H1 (cell line): Measurements from ENCODE around the gene S100A8. TPM values are rescaled to one million over a fixed set of nuclear protein-coding genes. Genes with fewer than 3 reads are reported as not detected.

ENCODE experiments used
- BCL11A ChIP-seq, 2 experiments: IDR thresholded peaks; one replicate each; pipeline ENCODE4 v1.6.1; 2011; ENCODE audit warnings: low read depth in 2 of 2, low read length in 2 of 2, mild to moderate bottlenecking in 2 of 2
- CBX8 ChIP-seq: fragments of 300-800, 300-1000 bp; sonication (generic); IDR thresholded peaks from 2 replicates; pipeline ENCODE4 v1.7.1; 2016; ENCODE audit warnings: low read depth, low read length, borderline replicate concordance
- CHD2 ChIP-seq: IDR thresholded peaks from 2 replicates; pipeline ENCODE4 v1.6.1; 2012; ENCODE audit warnings: low read length, improper control_type of control experiment
- CREB1 ChIP-seq: IDR thresholded peaks from 2 replicates; pipeline ENCODE4 v1.6.1; 2012; ENCODE audit warnings: inconsistent platforms
- CTBP2 ChIP-seq: IDR thresholded peaks from 2 replicates; pipeline ENCODE4 v1.7.0; 2011; ENCODE audit warnings: borderline replicate concordance, mild to moderate bottlenecking, moderate library complexity, mixed read lengths, low read length; ENCODE audit not compliant: insufficient read depth, insufficient read length
- FOSL1 ChIP-seq: IDR thresholded peaks from 2 replicates; pipeline ENCODE4 v1.6.1; 2011; ENCODE audit warnings: mild to moderate bottlenecking, low read depth, low read length, moderate library complexity; ENCODE audit not compliant: insufficient read depth
- HDAC2 ChIP-seq, 2 experiments: fragments of 300-600 bp in 1 of 2; sonication (generic) in 1 of 2; IDR thresholded peaks; 2 replicates each; pipeline ENCODE4 v1.6.1; 2011 to 2012; ENCODE audit warnings: low read depth in 2 of 2, low read length in 2 of 2, mild to moderate bottlenecking in 2 of 2, moderate library complexity in 2 of 2, borderline replicate concordance in 1 of 2, inconsistent platforms in 1 of 2
- JUND ChIP-seq: IDR thresholded peaks from 2 replicates; pipeline ENCODE4 v1.6.1; 2011; ENCODE audit warnings: mild to moderate bottlenecking, improper control_type of control experiment, low read length
- NANOG ChIP-seq: IDR thresholded peaks from 2 replicates; pipeline ENCODE4 v1.6.1; 2011; ENCODE audit warnings: low read length, low read depth, mild to moderate bottlenecking, inconsistent platforms; ENCODE audit not compliant: insufficient read depth, poor library complexity, severe bottlenecking
- RAD21 ChIP-seq, 2 experiments: IDR thresholded peaks in 1 of 2; conservative IDR thresholded peaks in 1 of 2; 2 replicates each; pipeline ENCODE4 v1.6.1; 2011; ENCODE audit warnings: low read depth in 2 of 2, low read length in 2 of 2, improper control_type of control experiment in 1 of 2, inconsistent platforms in 1 of 2, mild to moderate bottlenecking in 1 of 2, moderate library complexity in 1 of 2
- SUZ12 ChIP-seq: fragments of 200-600 bp; sonication (generic); IDR thresholded peaks from 2 replicates; pipeline ENCODE4 v1.6.1; 2012; ENCODE audit warnings: mild to moderate bottlenecking, inconsistent platforms, low read length, moderate library complexity, mixed read lengths
- TAF1 ChIP-seq: IDR thresholded peaks from 2 replicates; pipeline ENCODE4 v1.6.1; 2011; ENCODE audit warnings: mild to moderate bottlenecking, low read depth, low read length
- TEAD4 ChIP-seq: IDR thresholded peaks from 2 replicates; pipeline ENCODE4 v1.6.1; 2012; ENCODE audit warnings: low read depth, low read length, inconsistent platforms, mixed read lengths
- polyA plus RNA-seq, 7 experiments: library from polyadenylated mRNA; depleted of rRNA in 3 of 7; stranded (reverse) in 5 of 7; unstranded in 2 of 7; fragments of >200 nt in 5 of 7; fragments of 200-250 nt in 2 of 7; gene quantifications; 1 replicate in 5 of 7; 2 replicates in 1 of 7; 4 replicates in 1 of 7; pipeline versions ENCODE4 v1.2.1 to v1.2.3, GENCODE V29; 2011 to 2013; ENCODE audit warnings: missing spikeins in 2 of 7, mixed read lengths in 2 of 7
- total RNA-seq: library from RNA; stranded (reverse); fragmentation: NEBNext Ultra II Directional; extraction: Animal tissue kit (Norgen Biotek cat#: 25700); gene quantifications from 2 replicates; pipeline ENCODE4 v1.2.1, GENCODE V29; 2021

Gene S100A8
- total and polyA plus RNA-seq, 2 of the 8 experiments (the other 6 are each of a cell fraction or from before 2014, with no cell fraction given), result not detected

DNA sequence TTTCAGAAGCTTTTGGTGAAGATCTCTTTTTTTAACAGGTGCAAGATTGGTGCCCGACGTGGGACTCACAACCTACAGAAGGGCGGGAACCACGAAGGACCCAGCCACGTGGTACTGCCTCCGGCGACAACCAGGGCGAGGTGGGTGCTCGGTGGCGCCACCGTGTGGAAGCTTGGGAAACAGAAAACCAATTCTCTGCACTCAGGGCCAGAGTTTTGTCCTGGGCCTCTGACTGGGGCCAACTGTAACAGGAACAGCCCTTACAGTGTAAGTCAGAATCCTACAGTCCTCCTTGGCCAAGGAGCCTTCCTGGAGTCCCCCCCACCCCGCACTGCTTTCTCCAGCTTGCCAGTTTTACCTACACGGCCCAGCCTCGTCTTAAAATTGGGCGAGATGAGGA is 13.9 kb upstream of the S100A8 start (continued):
- TF ChIP-seq TEAD4 (no peak), NANOG (no peak), JUND (no peak), SUZ12 (no peak), TAF1 (no peak), CBX8 (no peak), FOSL1 (no peak), CREB1 (no peak), CTBP2 (no peak), CHD2 (no peak), RAD21 (IDR thresholded peaks at IDR 0.05 in 1 of 2, conservative IDR thresholded peaks at IDR 0.05 in 1 of 2; ENCODE audit: low read depth in 2 of 2, low read length in 2 of 2) (peak; percentile 31 to 59), HDAC2 (IDR thresholded peaks at IDR 0.05; ENCODE audit: borderline replicate concordance in 1 of 2, low read depth in 2 of 2, low read length in 2 of 2) (peak in 1 of 2 experiments; percentile 93; a peak in 1 of 4 replicates), BCL11A (IDR thresholded peaks at IDR 0.05; ENCODE audit: low read depth in 2 of 2, low read length in 2 of 2) (no peak)
